GM18517 (cell line): Measurements from ENCODE around the gene PDE9A.
"Not testable (repeated sequence)": the region's sequence is repeated elsewhere in the genome, so short reads cannot be mapped to it uniquely, and the experiment has no call there.

Experiments
- ATAC-seq: cut with Tn5 transposase; IDR thresholded peaks from one replicate; pipeline ENCODE4 v1.9.1; 2021; ENCODE audit warnings: mild to moderate bottlenecking, moderate library complexity; ENCODE audit not compliant: unreplicated experiment

PDE9A gene

GRCh38 chr21:42704861-42705260, 51.4 kb downstream of the PDE9A start:
- ATAC-seq: no peak

GRCh38 chr21:42705346-42705745, 51.9 kb downstream of the PDE9A start:
- ATAC-seq: no peak

- ATAC-seq: no peak
These were observed 52.4 kb downstream of the PDE9A start for GRCh38 chr21:42705746-42706374.

- no peak for ATAC-seq
These were observed 53.3 kb downstream of the PDE9A start for GRCh38 chr21:42706765-42707164.

- ATAC-seq: no peak
These were observed 53.9 kb downstream of the PDE9A start for GRCh38 chr21:42707207-42707830.

- no peak for ATAC-seq
These were observed 54.7 kb downstream of the PDE9A start for GRCh38 chr21:42708107-42708506.

GRCh38 chr21:42708916-42709315, 55.5 kb downstream of the PDE9A start:
- ATAC-seq: not testable (repeated sequence)

- ATAC-seq: no peak
These were observed 58.2 kb downstream of the PDE9A start for GRCh38 chr21:42711667-42712066.

- ATAC-seq: not testable (repeated sequence)
These were observed 62.0 kb downstream of the PDE9A start for GRCh38 chr21:42715427-42715826.

GRCh38 chr21:42716074-42716473, 62.7 kb downstream of the PDE9A start:
- no peak for ATAC-seq

GRCh38 chr21:42720484-42720883, 67.1 kb downstream of the PDE9A start:
- not testable (repeated sequence) for ATAC-seq

GRCh38 chr21:42721341-42721824, 68.0 kb downstream of the PDE9A start:
- ATAC-seq: no peak

- no peak for ATAC-seq
These were observed 68.7 kb downstream of the PDE9A start for GRCh38 chr21:42722153-42722552.

- no peak for ATAC-seq
These were observed 69.5 kb downstream of the PDE9A start for GRCh38 chr21:42722808-42723473.

GRCh38 chr21:42724226-42724920, 71.0 kb downstream of the PDE9A start:
- ATAC-seq: no peak

- no peak for ATAC-seq
These were observed 72.1 kb downstream of the PDE9A start for GRCh38 chr21:42725416-42725930.

GRCh38 chr21:42731264-42732032, 78.0 kb downstream of the PDE9A start:
- ATAC-seq: no peak

GRCh38 chr21:42732033-42732410, 78.6 kb downstream of the PDE9A start:
- ATAC-seq: no peak

GRCh38 chr21:42733037-42733627, 79.7 kb downstream of the PDE9A start:
- ATAC-seq: no peak

GRCh38 chr21:42733874-42734273, 80.5 kb downstream of the PDE9A start:
- no peak for ATAC-seq
